GM12873 (cell line): ENCODE data around the gene RALGPS1.

Source experiments
- TF ChIP-seq, protein P1 (sequence below): IDR thresholded peaks from 2 replicates; pipeline ENCODE4 v1.5.1; 2012; ENCODE audit warnings: low read depth, mild to moderate bottlenecking, moderate library complexity, low read length, control low read depth; ENCODE audit not compliant: insufficient read depth; ENCODE audit errors: missing control alignments

RALGPS1 gene

DNA sequence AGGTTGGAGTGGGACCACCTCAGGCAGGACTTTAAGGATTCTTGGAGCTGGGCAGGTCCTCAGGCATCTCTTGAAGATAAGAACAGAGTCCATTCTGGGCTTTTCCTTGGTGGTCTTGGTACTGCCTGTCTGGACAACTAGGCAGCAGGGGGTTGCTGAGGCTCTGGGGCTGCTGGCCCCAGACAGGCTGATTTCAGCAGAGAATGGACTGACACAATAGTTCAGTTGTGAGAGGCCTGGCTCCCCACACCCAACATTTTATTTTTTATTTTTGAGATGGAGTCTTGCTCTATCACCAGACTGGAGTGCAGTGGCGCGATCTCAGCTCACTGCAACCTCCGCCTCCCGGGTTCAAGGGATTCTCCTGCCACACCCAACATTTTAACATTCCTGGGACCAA lies 203.2 kb downstream of the RALGPS1 start:
- TF ChIP-seq, protein P1, sequence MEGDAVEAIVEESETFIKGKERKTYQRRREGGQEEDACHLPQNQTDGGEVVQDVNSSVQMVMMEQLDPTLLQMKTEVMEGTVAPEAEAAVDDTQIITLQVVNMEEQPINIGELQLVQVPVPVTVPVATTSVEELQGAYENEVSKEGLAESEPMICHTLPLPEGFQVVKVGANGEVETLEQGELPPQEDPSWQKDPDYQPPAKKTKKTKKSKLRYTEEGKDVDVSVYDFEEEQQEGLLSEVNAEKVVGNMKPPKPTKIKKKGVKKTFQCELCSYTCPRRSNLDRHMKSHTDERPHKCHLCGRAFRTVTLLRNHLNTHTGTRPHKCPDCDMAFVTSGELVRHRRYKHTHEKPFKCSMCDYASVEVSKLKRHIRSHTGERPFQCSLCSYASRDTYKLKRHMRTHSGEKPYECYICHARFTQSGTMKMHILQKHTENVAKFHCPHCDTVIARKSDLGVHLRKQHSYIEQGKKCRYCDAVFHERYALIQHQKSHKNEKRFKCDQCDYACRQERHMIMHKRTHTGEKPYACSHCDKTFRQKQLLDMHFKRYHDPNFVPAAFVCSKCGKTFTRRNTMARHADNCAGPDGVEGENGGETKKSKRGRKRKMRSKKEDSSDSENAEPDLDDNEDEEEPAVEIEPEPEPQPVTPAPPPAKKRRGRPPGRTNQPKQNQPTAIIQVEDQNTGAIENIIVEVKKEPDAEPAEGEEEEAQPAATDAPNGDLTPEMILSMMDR = no peak

DNA sequence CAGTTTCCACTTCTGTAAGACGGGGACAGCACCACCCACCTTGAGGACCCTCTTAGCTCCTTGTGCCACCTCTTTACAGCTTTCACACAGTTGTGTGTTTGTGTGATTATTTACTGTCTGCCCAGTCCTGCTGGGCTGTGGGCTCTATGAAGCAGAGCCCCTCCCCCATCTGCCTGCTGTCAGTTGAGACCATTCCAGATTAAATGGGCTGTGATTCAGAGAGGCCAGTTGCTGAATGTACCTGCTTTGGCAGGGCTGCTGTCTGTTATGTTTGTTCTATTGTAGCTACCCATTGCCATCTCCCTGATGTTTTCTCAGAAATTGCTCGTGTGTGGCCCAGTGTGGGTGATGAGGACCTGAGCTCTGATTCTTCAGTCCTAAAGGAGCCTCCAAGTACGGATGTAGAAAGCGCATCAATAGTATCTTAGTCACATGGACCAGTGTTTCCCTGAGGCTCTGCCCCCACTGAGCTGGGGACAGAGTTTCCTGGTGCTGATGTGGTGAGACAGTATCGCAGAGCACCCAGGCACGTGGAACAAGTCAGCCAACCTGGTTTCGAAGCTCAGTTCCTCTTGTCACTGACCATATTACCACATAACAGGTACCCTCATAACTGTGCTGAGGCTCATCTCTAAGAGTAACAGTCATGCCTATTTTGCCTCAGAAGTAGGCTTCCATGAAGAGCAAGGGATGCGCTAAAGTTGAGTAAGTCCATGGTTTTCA lies 204.2 kb downstream of the RALGPS1 start:
- TF ChIP-seq, protein P1 = no peak

DNA sequence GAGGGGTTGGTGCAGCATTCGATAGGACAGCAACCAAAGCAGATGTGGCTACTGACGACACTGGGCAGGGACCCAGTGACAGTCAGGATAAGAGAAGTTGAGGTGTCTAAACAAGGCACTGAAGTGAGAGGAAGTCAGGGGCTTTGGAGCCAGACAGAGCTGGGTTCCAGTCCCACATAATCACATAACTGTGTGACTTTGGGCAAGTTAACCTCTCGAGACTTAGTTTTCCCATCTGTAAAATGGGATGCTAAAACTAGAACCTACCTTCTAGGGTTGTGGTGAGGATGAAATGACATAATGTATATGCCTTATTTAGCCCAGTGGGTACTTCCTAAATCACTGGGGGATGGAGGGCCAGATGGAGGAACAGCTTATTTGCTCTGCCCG lies 204.7 kb downstream of the RALGPS1 start:
- TF ChIP-seq, protein P1 = no peak

DNA sequence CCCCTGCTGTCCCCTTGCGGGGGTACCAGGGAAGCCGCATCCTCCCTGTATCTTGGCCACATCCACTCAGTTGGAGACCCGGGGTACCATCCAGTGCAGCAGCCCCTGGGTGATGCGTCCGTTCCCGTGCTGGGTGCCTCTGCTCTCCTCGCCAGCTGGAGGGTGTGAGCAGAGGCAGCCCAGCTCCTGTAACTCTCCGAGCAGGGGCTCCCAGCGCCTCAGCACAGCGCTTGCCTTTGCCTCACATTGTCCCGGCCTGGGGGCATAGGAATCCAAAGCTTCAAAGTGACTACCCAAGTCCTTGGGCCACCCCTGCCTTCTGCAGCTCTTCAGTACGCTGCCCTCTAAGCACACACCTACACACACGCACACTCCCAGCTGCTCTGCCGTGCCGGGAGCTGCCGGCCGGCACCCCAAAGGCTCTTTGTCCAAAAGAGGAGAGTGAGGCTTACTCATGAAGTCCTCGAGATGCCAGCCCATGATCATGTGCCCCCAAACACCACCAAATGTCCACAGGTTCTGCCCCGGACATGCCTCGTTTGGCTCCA lies 207.1 kb downstream of the RALGPS1 start:
- TF ChIP-seq, protein P1 = no peak

DNA sequence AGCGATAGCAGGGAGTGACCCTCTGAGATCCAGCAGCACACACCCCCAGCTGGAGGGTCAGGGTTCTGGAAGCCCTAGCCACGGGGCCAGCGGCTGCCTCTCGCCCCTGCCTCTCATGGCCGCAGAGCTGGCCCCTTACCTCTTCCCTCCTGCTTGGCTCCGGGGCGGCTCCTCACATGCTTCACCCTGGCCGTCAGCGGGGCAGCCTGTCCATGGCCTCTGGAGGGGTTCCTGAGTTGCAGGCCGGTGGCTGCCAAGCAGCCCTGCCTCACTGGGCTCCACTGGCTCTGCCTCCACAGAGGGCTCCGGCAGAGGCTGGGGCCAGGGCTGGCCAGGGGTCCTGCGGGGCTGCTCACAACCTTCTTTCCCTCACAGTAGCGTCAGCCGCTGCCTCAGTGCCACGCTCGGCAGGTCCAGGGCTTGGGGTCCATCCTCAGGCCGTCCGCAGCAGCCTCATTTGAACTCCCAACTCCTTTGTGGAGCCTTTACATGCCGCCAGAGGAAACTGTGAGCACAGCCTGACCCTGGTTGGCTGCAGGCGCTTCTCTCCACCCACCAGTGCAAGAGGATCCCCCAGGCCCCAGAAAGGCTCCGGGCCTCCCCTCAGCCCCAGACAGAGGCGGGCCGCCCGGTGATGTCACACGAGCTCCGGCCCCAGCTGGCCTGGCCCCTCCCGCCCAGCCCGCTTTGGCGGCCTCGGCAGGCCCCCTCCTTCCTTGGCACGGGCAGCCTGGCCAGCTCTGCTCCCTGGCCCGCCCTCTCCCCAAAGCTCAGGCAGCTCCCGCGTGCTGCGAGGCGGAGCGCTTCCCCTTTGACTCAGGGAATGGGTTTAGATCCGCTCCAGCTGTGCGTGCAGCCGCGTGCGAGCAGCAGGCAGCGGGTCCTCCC lies 207.8 kb downstream of the RALGPS1 start, which contains the start of gene ANGPTL2:
ANGPTL2 (minus strand) TSS at position 460 of the 888 bp plus-strand sequence. CDS start 13,904 bp downstream, outside the sequence.
- TF ChIP-seq, protein P1 = no peak

DNA sequence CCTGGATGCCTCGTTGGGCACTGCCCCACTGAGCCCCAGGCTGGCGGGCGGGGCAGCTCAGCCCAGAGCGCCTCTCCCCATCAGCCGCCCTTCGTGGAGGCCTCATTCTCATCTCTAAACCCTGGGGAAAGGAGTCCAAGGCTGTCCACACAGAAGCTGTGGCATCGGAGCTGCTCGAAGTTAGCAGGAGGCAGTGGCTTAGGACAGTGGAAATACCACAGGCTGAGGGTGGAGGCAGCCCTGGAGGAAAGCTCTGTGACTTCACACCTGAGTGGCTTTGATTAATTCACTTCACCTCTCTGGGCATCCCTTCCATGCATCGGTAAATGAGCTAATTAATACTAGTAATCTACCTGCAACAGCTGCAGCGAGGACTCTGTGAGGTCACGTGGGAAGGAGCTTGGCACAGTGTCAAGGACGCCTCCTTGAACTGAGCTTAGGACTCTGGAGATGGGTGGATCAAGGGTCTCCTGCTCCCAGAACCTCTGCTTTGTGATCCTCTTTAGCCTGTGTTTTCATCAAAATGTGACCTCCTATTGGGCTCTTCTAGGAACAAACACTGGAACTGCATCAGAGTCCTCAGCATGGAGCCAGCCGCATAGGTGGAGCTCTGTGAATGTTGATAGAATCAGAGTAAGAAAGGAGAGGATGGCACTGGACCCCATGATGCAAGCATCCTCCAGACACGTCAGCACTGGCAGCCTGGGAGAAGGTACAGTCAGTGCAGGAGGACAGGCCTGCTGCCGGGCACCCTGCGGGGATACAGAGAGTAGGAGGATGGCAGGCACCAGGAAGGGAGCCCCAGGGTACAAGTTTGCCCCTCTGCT lies 208.7 kb downstream of the RALGPS1 start:
- TF ChIP-seq, protein P1 = no peak
